Tibial nerve (tissue), 4 donors: Measurements from ENCODE around the gene SCGB3A2. TPM values are rescaled to one million over a fixed set of nuclear protein-coding genes. Genes with fewer than 3 reads are reported as not detected.

Source experiments
- DNase-seq, 2 donors: peaks; one replicate each; pipeline ENCODE4 v3.0.0-alpha.2; 2019; ENCODE audit warnings: low spot score in 2 of 2
- H3K27ac ChIP-seq, 4 donors: fragments of 200-600 bp; sonication (generic) in 3 of 4; one replicate each; pipeline ENCODE4 v1.5.1; 2017 to 2019; ENCODE audit warnings: mild to moderate bottlenecking in 1 of 4
- H3K27me3 ChIP-seq, 2 donors: fragments of 200-600 bp; sonication (generic) in 1 of 2; one replicate each; pipeline versions ENCODE4 v1.5.1 to v1.6.0; 2017 to 2019
- H3K36me3 ChIP-seq, 3 donors: fragments of 200-600 bp; sonication (generic); one replicate each; pipeline ENCODE4 v1.5.1; 2018 to 2019
- H3K4me1 ChIP-seq, 4 donors: fragments of 200-600 bp; sonication (generic) in 3 of 4; one replicate each; pipeline ENCODE4 v1.5.1; 2017 to 2019
- H3K4me3 ChIP-seq, 4 donors: fragments of 200-600 bp; sonication (generic) in 3 of 4; one replicate each; pipeline ENCODE4 v1.5.1; 2017 to 2019; ENCODE audit warnings: mild to moderate bottlenecking in 1 of 4, moderate library complexity in 1 of 4
- H3K9me3 ChIP-seq, 4 donors: fragments of 200-600 bp; sonication (generic) in 3 of 4; one replicate each; pipeline ENCODE4 v1.5.1; 2017 to 2019
- EP300 ChIP-seq, 2 donors: sonication (generic); formaldehyde crosslinking; IDR thresholded peaks; one replicate each; pipeline ENCODE4 v1.6.1; 2017; ENCODE audit warnings: antibody characterized with exemption in 2 of 2, mild to moderate bottlenecking in 1 of 2
- POLR2A ChIP-seq, 2 donors: fragments of 450-650 bp; IDR thresholded peaks; one replicate each; pipeline ENCODE4 v1.6.1; 2017; ENCODE audit warnings: antibody characterized with exemption in 2 of 2, mild to moderate bottlenecking in 2 of 2, moderate library complexity in 2 of 2
- WGBS, 2 donors: methylation state at CpG; one replicate each; pipeline ENCODE4 v1.1.5; 2018; 5-methylcytosine and 5-hydroxymethylcytosine counted together
- total RNA-seq, 4 donors: library from RNA; depleted of rRNA; stranded (reverse); fragments of >200 nt; gene quantifications; one replicate each; pipeline ENCODE4 v1.1.0, GENCODE V29; 2016
- TF ChIP-seq, protein P1 (sequence below), 5 experiments: fragments of 200-600 bp in 3 of 5; fragments of 450-650 bp in 2 of 5; sonication (generic) in 3 of 5; IDR thresholded peaks; one replicate each; pipeline ENCODE4 v1.5.1; 2016 to 2019; ENCODE audit warnings: antibody characterized with exemption in 5 of 5, mild to moderate bottlenecking in 3 of 5, moderate library complexity in 2 of 5

The SCGB3A2 gene
- total RNA-seq, 4 donors from 2014 or later = not detected

DNA sequence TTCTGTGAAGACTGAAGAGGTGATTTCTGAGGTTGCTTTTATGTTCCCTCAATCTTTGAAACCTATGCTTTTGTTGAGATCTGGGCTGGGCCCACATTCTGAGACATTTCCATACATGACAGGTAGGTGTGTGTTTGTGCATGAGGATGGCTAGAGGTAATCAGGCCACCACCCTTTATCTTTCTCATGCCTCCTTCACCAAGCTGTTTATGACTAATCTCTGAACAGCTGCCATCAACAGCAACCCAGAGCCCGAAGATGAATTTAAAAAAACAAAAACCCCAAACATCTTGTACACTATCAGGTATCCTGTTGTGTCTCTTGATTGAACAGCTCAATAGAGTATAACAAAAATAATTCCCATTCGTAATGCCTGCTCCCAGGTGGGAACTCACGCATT, 40.4 kb downstream of the SCGB3A2 start:
- no peaks in the 10 kb centered on the region for H3K9me3 ChIP-seq
- H3K27me3 ChIP-seq = no peaks in the 10 kb centered on the region
- H3K36me3 ChIP-seq = no peaks in the 10 kb centered on the region
- no peak overlapping the region for H3K27ac ChIP-seq
- 73 to 82% methylated on average over 3 of the region's 3 CpGs for WGBS, 2 donors
- no peak for DNase-seq
- TF ChIP-seq, protein P1, sequence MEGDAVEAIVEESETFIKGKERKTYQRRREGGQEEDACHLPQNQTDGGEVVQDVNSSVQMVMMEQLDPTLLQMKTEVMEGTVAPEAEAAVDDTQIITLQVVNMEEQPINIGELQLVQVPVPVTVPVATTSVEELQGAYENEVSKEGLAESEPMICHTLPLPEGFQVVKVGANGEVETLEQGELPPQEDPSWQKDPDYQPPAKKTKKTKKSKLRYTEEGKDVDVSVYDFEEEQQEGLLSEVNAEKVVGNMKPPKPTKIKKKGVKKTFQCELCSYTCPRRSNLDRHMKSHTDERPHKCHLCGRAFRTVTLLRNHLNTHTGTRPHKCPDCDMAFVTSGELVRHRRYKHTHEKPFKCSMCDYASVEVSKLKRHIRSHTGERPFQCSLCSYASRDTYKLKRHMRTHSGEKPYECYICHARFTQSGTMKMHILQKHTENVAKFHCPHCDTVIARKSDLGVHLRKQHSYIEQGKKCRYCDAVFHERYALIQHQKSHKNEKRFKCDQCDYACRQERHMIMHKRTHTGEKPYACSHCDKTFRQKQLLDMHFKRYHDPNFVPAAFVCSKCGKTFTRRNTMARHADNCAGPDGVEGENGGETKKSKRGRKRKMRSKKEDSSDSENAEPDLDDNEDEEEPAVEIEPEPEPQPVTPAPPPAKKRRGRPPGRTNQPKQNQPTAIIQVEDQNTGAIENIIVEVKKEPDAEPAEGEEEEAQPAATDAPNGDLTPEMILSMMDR (IDR thresholded peaks at IDR 0.05) = no peak
- TF ChIP-seq EP300 (IDR thresholded peaks at IDR 0.05) (no peak), POLR2A (IDR thresholded peaks at IDR 0.05) (no peak)
- no peak overlapping the region for H3K4me3 ChIP-seq
- no peaks in the 10 kb centered on the region for H3K4me1 ChIP-seq

DNA sequence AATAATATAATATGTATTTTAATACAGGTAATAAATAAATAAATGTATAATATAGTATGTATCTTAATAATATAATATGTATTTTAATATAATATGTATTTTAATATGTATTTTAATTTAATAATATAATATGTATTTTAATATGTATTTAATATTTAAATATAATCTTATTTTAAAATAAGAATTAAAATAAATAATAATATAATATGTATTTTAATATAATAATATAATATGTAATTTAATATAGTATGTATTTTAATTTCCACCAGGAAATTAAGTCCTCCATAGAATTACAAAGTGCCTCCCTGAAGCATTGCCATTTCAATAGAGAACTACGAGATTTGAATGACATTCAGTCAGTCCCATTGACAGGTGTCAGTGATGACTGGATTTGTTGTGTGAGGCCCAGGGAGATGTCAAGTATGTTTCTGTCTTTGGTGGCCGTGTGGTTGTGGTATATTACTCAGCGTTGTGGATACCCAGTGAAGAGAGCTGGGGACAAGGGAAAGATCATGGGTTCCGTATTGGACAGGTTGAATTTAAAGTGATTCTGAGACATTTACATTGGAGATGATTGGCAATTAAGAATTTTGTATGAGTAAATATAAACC, 42.0 kb downstream of the SCGB3A2 start:
- H3K4me3 ChIP-seq = no peak overlapping the region
- no peak for DNase-seq
- TF ChIP-seq EP300 (IDR thresholded peaks at IDR 0.05) (no peak), POLR2A (IDR thresholded peaks at IDR 0.05) (no peak)
- TF ChIP-seq, protein P1 (IDR thresholded peaks at IDR 0.05) = no peak
- H3K27me3 ChIP-seq = no peaks in the 10 kb centered on the region
- no peaks in the 10 kb centered on the region for H3K36me3 ChIP-seq
- no peaks in the 10 kb centered on the region for H3K4me1 ChIP-seq
- whole genome bisulfite sequencing, 2 donors = 87 to 88% methylated on average over 4 of the region's 4 CpGs
- no peaks in the 10 kb centered on the region for H3K9me3 ChIP-seq
- H3K27ac ChIP-seq = no peak overlapping the region

DNA sequence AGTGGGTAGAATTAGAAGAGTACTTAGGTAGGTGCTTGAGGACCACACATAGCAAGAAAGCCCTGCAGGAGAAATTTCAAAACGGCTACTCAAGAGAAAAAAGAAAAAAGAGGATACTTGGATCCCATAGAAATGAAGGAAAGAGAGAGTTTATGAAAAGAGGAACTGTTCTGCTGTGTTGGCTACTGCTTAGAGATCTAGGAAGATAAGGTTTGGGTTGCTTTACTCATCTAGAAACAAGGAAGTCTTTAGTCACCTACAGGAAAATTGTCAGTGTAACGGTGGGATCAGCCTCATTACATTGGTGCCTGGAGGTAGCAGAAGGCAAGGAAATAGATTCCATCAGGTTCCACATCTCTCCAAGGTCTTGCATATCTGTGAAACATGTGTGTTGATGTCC, 42.6 kb downstream of the SCGB3A2 start:
- TF ChIP-seq EP300 (IDR thresholded peaks at IDR 0.05) (no peak), POLR2A (IDR thresholded peaks at IDR 0.05) (no peak)
- TF ChIP-seq, protein P1 (IDR thresholded peaks at IDR 0.05) = no peak
- no peaks in the 10 kb centered on the region for H3K36me3 ChIP-seq
- no peaks in the 10 kb centered on the region for H3K4me1 ChIP-seq
- no peaks in the 10 kb centered on the region for H3K27me3 ChIP-seq
- DNase-seq = no peak
- no peak overlapping the region for H3K27ac ChIP-seq
- 69 to 72% methylated on average over 2 of the region's 2 CpGs for WGBS, 2 donors
- no peak overlapping the region for H3K4me3 ChIP-seq
- H3K9me3 ChIP-seq = no peaks in the 10 kb centered on the region

DNA sequence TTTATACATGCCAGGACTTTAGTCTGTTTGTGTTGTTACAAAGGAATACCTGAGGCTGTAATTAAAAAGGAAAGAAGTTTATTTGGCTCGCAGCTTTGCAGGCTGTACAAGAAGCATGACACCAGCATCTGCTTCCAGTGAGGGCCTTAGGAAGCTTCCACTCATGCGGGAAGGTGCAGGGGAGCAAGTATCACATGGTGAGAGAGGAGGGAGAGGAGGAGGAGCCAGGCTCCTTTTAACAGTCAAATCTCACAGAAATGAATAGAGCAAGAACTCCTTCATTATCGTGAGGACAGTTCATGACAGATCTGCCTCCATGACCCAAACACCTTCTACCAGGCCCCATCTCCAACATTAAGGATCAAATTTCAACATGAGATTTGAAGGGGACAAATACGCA, 46.5 kb downstream of the SCGB3A2 start:
- DNase-seq = no peak
- TF ChIP-seq EP300 (IDR thresholded peaks at IDR 0.05) (no peak), POLR2A (IDR thresholded peaks at IDR 0.05) (no peak)
- TF ChIP-seq, protein P1 (IDR thresholded peaks at IDR 0.05) = no peak
- Histone ChIP-seq H3K9me3 (no peaks in the 10 kb centered on the region), H3K4me3 (no peak overlapping the region), H3K4me1 (no peaks in the 10 kb centered on the region), H3K36me3 (no peaks in the 10 kb centered on the region), H3K27ac (no peak overlapping the region), H3K27me3 (no peaks in the 10 kb centered on the region)
- 84 to 85% methylated on average over 4 of the region's 4 CpGs for WGBS, 2 donors

DNA sequence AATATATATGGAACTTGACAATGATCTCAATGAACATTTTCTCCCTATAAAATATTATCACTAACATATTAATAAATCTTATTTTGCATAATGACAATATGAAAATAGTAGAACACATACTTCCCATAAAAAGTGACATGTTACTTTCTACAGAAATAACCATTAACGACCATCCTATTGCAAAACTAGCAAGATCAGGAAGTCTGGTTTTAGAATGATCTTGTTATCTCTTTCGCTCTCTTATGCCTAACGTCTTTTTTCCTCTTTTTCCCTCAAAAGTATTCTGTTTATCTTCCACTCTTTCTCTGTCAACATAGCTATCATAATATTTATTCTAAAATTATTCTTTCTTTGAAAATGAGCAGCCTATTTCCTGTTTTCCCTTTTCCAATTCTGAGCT, 49.4 kb downstream of the SCGB3A2 start:
- Histone ChIP-seq H3K27me3 (no peaks in the 10 kb centered on the region), H3K27ac (no peak overlapping the region), H3K9me3 (no peaks in the 10 kb centered on the region), H3K4me1 (no peaks in the 10 kb centered on the region), H3K36me3 (no peaks in the 10 kb centered on the region), H3K4me3 (no peak overlapping the region)
- no peak for DNase-seq
- WGBS, 2 donors = 53 to 55% methylated on average over 3 of the region's 3 CpGs
- TF ChIP-seq EP300 (IDR thresholded peaks at IDR 0.05) (no peak), POLR2A (IDR thresholded peaks at IDR 0.05) (no peak)
- TF ChIP-seq, protein P1 (IDR thresholded peaks at IDR 0.05) = no peak
